H1 (cell line): ENCODE results near the gene MAN1C1. TPM values are rescaled to one million over a fixed set of nuclear protein-coding genes. Genes with fewer than 3 reads are reported as not detected.

Source experiments
- CTCF ChIA-PET: fragments of 300-600 bp; sonication (Branson Sonifier 250); formaldehyde crosslinking; loops from one replicate; lab custom pipeline; 2021; ENCODE audit not compliant: partially characterized antibody; lab: Charles Lee
- POLR2A ChIA-PET: fragments of 300-600 bp; sonication (Branson Sonifier 250); formaldehyde crosslinking; loops from one replicate; lab custom pipeline; 2021; ENCODE audit warnings: inconsistent platforms; ENCODE audit not compliant: partially characterized antibody; lab: Charles Lee
- DNase-seq, 2 experiments: peaks; one replicate each; pipeline versions ENCODE4 v3.0.0 to v3.0.0-alpha.2; 2010 to 2022; ENCODE audit warnings: low spot score in 2 of 2, low read depth in 1 of 2, mixed read lengths in 1 of 2
- FAIRE-seq: peaks from 2 replicates; lab custom pipeline; 2011; peaks lifted over from hg19 to GRCh38; lab: Jason Lieb, UNC
- H2AFZ ChIP-seq: 2 replicates; pipeline ENCODE4 v1.8.1; 2012; ENCODE audit warnings: low read length, inconsistent platforms
- H2AK5ac ChIP-seq: 2 replicates; pipeline ENCODE4 v1.6.1; 2013; ENCODE audit warnings: low read depth, low read length
- H2BK120ac ChIP-seq: replicated peaks from 2 replicates; pipeline ENCODE3; 2013; ENCODE audit warnings: low read depth, low read length, inconsistent platforms
- H2BK12ac ChIP-seq: 2 replicates; pipeline ENCODE4 v1.6.1; 2013; ENCODE audit warnings: low read depth, low read length
- H2BK15ac ChIP-seq: 2 replicates; pipeline ENCODE4 v1.6.1; 2013; ENCODE audit warnings: low read length
- H2BK20ac ChIP-seq: 2 replicates; pipeline ENCODE4 v1.6.1; 2013; ENCODE audit warnings: low read length
- H2BK5ac ChIP-seq: 2 replicates; pipeline ENCODE4 v1.6.1; 2013; ENCODE audit warnings: low read depth, low read length
- H3K14ac ChIP-seq: 2 replicates; pipeline ENCODE4 v1.6.1; 2013; ENCODE audit warnings: inconsistent platforms; ENCODE audit not compliant: insufficient read length
- H3K18ac ChIP-seq: 2 replicates; pipeline ENCODE4 v1.6.1; 2013; ENCODE audit warnings: low read length; ENCODE audit errors: extremely low read depth
- H3K23ac ChIP-seq: 2 replicates; pipeline ENCODE4 v1.6.1; 2013; ENCODE audit warnings: inconsistent platforms; ENCODE audit not compliant: insufficient read length
- H3K23me2 ChIP-seq: 2 replicates; pipeline ENCODE4 v1.6.1; 2013; ENCODE audit warnings: low read depth, low read length
- H3K27ac ChIP-seq: 2 replicates; pipeline ENCODE4 v1.6.1; 2011; ENCODE audit warnings: low read depth, low read length, inconsistent platforms
- H3K27me3 ChIP-seq, 4 experiments: replicated peaks in 1 of 4; 1 replicate in 1 of 4; 2 replicates in 3 of 4; pipeline versions ENCODE4 v1.6.1 to v1.8.1; 2011 to 2013; ENCODE audit warnings: low read length in 3 of 4, mild to moderate bottlenecking in 3 of 4, inconsistent platforms in 2 of 4, mixed read lengths in 2 of 4, moderate library complexity in 1 of 4; ENCODE audit not compliant: control insufficient read depth in 3 of 4, insufficient read depth in 3 of 4; ENCODE audit errors: extremely low read depth in 1 of 4
- H3K36me3 ChIP-seq, 4 experiments: 2 replicates each; pipeline versions ENCODE4 v1.6.1 to v1.8.1; 2011 to 2013; ENCODE audit warnings: mild to moderate bottlenecking in 4 of 4, low read length in 3 of 4, moderate library complexity in 2 of 4, control low read depth in 1 of 4, inconsistent platforms in 1 of 4; ENCODE audit not compliant: insufficient read depth in 4 of 4, control insufficient read depth in 2 of 4
- H3K4ac ChIP-seq: replicated peaks from 2 replicates; pipeline ENCODE3; 2013; ENCODE audit warnings: low read length, low read depth, mixed read lengths, inconsistent platforms; ENCODE audit not compliant: insufficient read length
- H3K4me1 ChIP-seq, 4 experiments: replicated peaks in 1 of 4; 1 replicate in 1 of 4; 2 replicates in 3 of 4; pipeline versions ENCODE4 v1.6.1 to v1.8.1; 2011 to 2013; ENCODE audit warnings: low read length in 3 of 4, inconsistent platforms in 2 of 4, mixed read lengths in 1 of 4; ENCODE audit not compliant: insufficient read depth in 4 of 4, control insufficient read depth in 3 of 4
- H3K4me2 ChIP-seq, 2 experiments: 2 replicates each; pipeline versions ENCODE4 v1.6.1 to v1.8.1; 2011 to 2013; ENCODE audit warnings: low read depth in 2 of 2, low read length in 2 of 2, control low read depth in 1 of 2, inconsistent platforms in 1 of 2, mild to moderate bottlenecking in 1 of 2; ENCODE audit not compliant: insufficient read depth in 1 of 2
- H3K4me3 ChIP-seq, 4 experiments: fragments of 200-600, 300-600 bp in 1 of 4; sonication (generic), shearing (Covaris generic), sonication (Bioruptor Twin) in 1 of 4; 2 replicates each; pipeline versions ENCODE4 v1.5.1 to v1.8.1; 2011 to 2016; ENCODE audit warnings: low read length in 4 of 4, low read depth in 3 of 4, control low read depth in 2 of 4, inconsistent platforms in 2 of 4, mild to moderate bottlenecking in 2 of 4, mixed read lengths in 1 of 4, moderate library complexity in 1 of 4; ENCODE audit not compliant: insufficient read depth in 2 of 4; ENCODE audit errors: extremely low read depth in 1 of 4
- H3K56ac ChIP-seq: replicated peaks from 2 replicates; pipeline ENCODE3; 2013; ENCODE audit warnings: low read depth, mild to moderate bottlenecking, mixed read lengths, low read length, inconsistent platforms; ENCODE audit not compliant: insufficient read length
- H3K79me1 ChIP-seq: 2 replicates; pipeline ENCODE4 v1.6.1; 2013; ENCODE audit warnings: low read depth, low read length, control low read depth
- H3K79me2 ChIP-seq, 2 experiments: 2 replicates each; pipeline versions ENCODE4 v1.6.1 to v1.8.1; 2012 to 2013; ENCODE audit warnings: low read length in 2 of 2, mild to moderate bottlenecking in 2 of 2, inconsistent platforms in 1 of 2; ENCODE audit not compliant: insufficient read depth in 2 of 2, control insufficient read depth in 1 of 2
- H3K9ac ChIP-seq, 4 experiments: replicated peaks in 1 of 4; 1 replicate in 1 of 4; 2 replicates in 3 of 4; pipeline versions ENCODE4 v1.6.1 to v1.8.1; 2011 to 2013; ENCODE audit warnings: low read depth in 3 of 4, low read length in 3 of 4, control low read depth in 2 of 4, mild to moderate bottlenecking in 2 of 4, moderate library complexity in 2 of 4, inconsistent platforms in 1 of 4; ENCODE audit errors: extremely low read depth in 1 of 4
- H3K9me3 ChIP-seq, 2 experiments: 2 replicates each; pipeline versions ENCODE4 v1.6.1 to v1.8.1; 2012 to 2013; ENCODE audit warnings: mild to moderate bottlenecking in 2 of 2, moderate library complexity in 2 of 2, control low read depth in 1 of 2, inconsistent platforms in 1 of 2, low read depth in 1 of 2, low read length in 1 of 2, mixed read lengths in 1 of 2; ENCODE audit not compliant: insufficient read depth in 2 of 2
- H4K20me1 ChIP-seq, 2 experiments: replicated peaks in 1 of 2; 2 replicates each; pipeline versions ENCODE3 to v1.8.1; 2011 to 2013; ENCODE audit warnings: inconsistent platforms in 2 of 2, low read length in 2 of 2, mild to moderate bottlenecking in 1 of 2; ENCODE audit not compliant: insufficient read depth in 2 of 2, control insufficient read depth in 1 of 2
- H4K5ac ChIP-seq: 2 replicates; pipeline ENCODE4 v1.6.1; 2013; ENCODE audit warnings: low read length, low read depth, mixed read lengths, inconsistent platforms; ENCODE audit not compliant: insufficient read length
- H4K8ac ChIP-seq: 2 replicates; pipeline ENCODE4 v1.8.0; 2013; ENCODE audit warnings: mild to moderate bottlenecking, moderate library complexity, low read length, inconsistent platforms; ENCODE audit not compliant: insufficient read depth; ENCODE audit errors: extremely low read depth
- H4K91ac ChIP-seq: replicated peaks from 2 replicates; pipeline ENCODE3; 2013; ENCODE audit warnings: low read length, mixed read lengths, inconsistent platforms; ENCODE audit not compliant: insufficient read length
- BACH1 ChIP-seq: IDR thresholded peaks from 2 replicates; pipeline ENCODE4 v1.6.1; 2012; ENCODE audit warnings: low read length, improper control_type of control experiment
- WGBS, 2 experiments: shearing (Covaris generic) in 1 of 2; methylation state at CpG; one replicate each; pipeline versions ENCODE4 v1.1.6 to v1.1.7; 2013 to 2015; ENCODE audit warnings: low lambda C conversion rate in 2 of 2, mixed read lengths in 2 of 2, inconsistent platforms in 1 of 2, low coverage in 1 of 2, missing lambda C conversion rate in 1 of 2; ENCODE audit not compliant: insufficient replicate concordance in 2 of 2, insufficient coverage in 1 of 2, insufficient read length in 1 of 2; ENCODE audit errors: extremely low coverage in 1 of 2, missing lambda C conversion rate in 1 of 2; 5-methylcytosine and 5-hydroxymethylcytosine counted together
- polyA plus RNA-seq, 7 experiments: library from polyadenylated mRNA; depleted of rRNA in 3 of 7; stranded (reverse) in 5 of 7; unstranded in 2 of 7; fragments of >200 nt in 5 of 7; fragments of 200-250 nt in 2 of 7; gene quantifications; 1 replicate in 5 of 7; 2 replicates in 1 of 7; 4 replicates in 1 of 7; pipeline versions ENCODE4 v1.2.1 to v1.2.3, GENCODE V29; 2011 to 2013; ENCODE audit warnings: missing spikeins in 2 of 7, mixed read lengths in 2 of 7
- total RNA-seq: library from RNA; stranded (reverse); fragmentation: NEBNext Ultra II Directional; extraction: Animal tissue kit (Norgen Biotek cat#: 25700); gene quantifications from 2 replicates; pipeline ENCODE4 v1.2.1, GENCODE V29; 2021

Gene MAN1C1
- total and polyA plus RNA-seq, 2 of the 8 experiments (the other 6 are each of a cell fraction or from before 2014, with no cell fraction given): 7.8 to 15.2 TPM

DNA sequence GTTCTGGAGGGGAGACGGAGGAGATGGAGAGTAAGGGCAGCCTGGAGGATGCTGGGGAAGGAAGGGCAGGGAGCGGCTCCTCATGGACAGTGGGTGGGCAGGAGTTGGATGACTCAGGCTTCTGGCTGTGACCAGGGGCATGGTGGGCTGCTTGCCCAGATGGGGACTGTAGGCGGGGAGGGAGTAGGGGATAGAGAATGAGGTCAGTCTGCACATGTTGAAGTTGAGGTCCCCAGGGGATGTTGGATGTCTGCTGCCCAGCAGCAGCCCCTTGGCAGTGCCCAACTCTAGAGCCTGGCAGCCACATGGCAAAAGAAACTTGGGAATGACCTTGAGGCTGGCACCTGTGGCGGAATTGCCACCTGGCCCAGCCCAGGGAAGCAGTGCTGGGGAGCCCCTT, 189.8 kb downstream of the MAN1C1 start:
- DNase-seq (no peak), FAIRE-seq (no peak)
- Histone ChIP-seq H4K5ac (no peak overlapping the region), H4K91ac (no peak overlapping the region), H2BK20ac (no peak overlapping the region), H3K4me2 (no peak overlapping the region), H3K36me3 (peaks cover 0 to 13% (median 7%) of the 10 kb centered on the region in 4 experiments; a peak in 5 of 8 replicates), H3K9ac (no peak overlapping the region), H3K23me2 (no peaks in the 10 kb centered on the region), H4K20me1 (peaks cover under 1 to 14% of the 10 kb centered on the region in 2 experiments), H3K4me1 (peaks cover 0 to 5% (median 2%) of the 10 kb centered on the region in 4 experiments; a peak in 4 of 7 replicates), H3K18ac (no peak overlapping the region), H3K79me2 (no peaks in the 10 kb centered on the region), H4K8ac (no peak overlapping the region), H3K14ac (no peak overlapping the region), H2BK120ac (no peak overlapping the region), H3K9me3 (no peaks in the 10 kb centered on the region), H3K56ac (no peak overlapping the region), H3K27me3 (no peaks in the 10 kb centered on the region), H3K4ac (no peak overlapping the region), H2BK15ac (no peak overlapping the region), H3K23ac (no peak overlapping the region), H3K27ac (no peak overlapping the region), H2AK5ac (no peak overlapping the region), H3K4me3 (no peak overlapping the region), H3K79me1 (no peaks in the 10 kb centered on the region; the same call in 1 of the 2 replicates), H2BK12ac (no peak overlapping the region), H2BK5ac (no peak overlapping the region), H2AFZ (no peak overlapping the region)
- WGBS, 2 experiments: 97% methylated on average over 4 of the region's 4 CpGs; no CpG with 5 or more reads in 1 of the 2 experiments
- CTCF ChIA-PET: interaction anchor here (2.0 to 8.2 kb wide), 3 partner anchors 5 to 49 kb away, joined by 6 to 83 read pairs (median 20); partner anchors contain the start of gene SELENON
- TF ChIP-seq BACH1: no peak
- POLR2A ChIA-PET: no interaction called here
